HG03521 (cell line): ENCODE data around the gene PREX1.

Source experiments
- ATAC-seq: cut with Tn5 transposase; IDR thresholded peaks from one replicate; pipeline ENCODE4 v1.9.1; 2021; ENCODE audit warnings: mild to moderate bottlenecking, moderate library complexity; ENCODE audit not compliant: unreplicated experiment

Gene PREX1

DNA sequence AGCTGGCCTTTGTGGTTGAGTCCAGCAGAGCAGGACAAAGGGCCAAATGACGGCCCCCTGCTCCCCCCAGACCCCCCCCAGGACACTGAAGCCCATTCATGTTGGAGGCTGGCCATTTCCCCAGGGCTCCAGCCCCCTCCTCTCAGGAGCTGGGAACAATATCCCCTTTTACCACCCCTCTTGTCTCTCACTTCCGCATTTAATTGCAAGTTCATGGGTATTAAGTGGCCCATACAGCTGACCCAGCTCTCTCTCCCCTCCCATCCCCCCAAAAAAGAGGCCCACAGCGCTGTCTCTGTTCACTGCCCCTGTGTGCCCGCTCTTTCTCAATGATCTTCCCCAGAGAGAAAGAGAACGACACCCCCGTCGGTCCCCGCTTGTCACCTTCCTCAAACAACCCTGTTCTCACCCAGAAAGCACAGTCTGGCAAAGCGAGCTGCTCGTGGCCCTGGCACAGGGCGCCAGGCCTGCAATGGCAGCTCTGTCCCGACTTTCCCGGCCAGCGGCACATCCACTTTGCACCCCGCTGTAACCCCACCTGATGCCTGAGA, 30.4 kb downstream of the PREX1 start:
- ATAC-seq: no peak

DNA sequence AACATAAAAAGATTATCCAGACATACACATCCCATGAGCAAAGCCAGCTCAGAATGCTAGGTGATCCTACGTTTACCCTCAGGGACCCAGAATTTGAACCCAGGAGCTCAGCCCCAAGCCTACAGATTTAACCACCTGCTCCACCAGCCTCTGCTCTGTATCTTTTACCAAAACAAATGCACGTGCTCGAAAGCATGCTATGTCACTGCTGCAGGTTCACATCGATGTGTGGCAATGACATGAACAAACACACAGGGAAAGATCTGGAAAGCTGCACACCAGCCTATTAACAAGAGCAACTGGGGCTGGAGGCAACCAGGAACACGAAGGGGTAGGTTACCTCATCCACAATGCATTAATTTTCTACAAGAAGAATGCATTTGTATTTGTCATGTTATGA, 32.1 kb downstream of the PREX1 start:
- no peak for ATAC-seq

DNA sequence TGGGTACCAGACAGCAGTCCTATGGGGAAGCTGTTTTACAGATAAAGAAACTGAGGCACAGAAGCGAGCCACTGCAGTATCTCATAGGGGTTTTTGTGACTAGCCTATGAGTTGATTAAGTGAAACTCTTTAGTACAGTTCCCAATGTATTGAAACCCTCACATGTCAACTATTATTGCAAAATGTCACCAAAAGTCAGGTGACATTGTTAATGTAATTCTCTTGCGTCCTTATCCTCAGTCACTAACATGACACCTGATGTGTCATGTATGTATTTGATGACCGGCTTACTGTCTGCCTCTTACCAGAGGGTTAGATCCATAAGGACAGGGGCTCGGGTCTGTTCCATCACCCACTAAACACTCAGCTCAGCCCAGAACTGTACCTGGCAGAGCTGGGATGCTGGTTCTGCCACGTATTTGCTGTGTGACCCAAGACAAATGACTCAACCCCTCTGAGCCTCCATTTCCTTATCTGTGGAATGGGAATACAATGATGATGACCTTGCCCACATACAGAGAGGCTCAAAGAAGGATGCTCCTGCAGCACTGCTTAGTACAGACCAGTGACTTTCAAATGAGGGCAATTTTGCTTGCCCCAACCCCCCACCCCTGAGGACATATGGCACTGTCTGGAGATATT, 32.9 kb downstream of the PREX1 start:
- ATAC-seq: no peak

DNA sequence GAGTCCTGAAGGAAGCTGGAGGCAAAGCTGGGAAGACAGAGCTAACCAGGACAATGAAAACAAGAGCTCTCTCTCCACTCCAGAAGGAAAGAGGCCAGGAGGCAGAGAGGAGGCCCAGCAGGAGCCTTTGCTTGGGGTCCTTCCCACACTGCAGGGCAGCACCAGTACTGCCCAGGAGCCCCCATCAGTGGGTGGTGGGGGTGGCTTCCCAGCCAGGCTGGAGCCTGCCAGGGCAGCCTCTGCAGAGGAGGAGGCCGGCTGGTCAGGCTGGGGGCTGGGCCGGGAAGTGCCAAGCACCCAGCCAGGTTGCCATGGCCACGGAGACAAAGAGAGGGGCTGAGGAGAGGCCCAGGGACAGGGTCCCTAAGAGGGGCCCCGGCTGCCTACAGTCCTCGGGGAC, 33.4 kb downstream of the PREX1 start:
- no peak for ATAC-seq

DNA sequence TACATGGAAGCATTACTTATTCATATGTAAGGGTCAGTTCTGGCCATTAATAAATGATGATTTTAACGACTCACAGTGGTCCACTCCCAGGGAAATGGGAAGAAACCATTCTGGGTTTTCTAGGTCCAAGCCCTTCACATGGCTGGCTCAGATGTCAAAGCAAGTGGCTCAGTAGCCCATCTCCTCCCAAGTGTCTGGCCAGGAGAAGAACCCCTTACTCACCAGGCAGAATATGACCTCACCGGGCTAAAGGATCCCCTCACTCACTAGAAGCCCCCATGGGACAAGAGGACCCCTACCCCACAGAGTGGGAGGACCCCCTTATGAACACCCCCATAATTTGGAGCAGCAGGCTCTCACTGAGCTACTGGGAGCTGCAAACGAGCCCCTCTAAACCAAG, 34.0 kb downstream of the PREX1 start:
- ATAC-seq: no peak

DNA sequence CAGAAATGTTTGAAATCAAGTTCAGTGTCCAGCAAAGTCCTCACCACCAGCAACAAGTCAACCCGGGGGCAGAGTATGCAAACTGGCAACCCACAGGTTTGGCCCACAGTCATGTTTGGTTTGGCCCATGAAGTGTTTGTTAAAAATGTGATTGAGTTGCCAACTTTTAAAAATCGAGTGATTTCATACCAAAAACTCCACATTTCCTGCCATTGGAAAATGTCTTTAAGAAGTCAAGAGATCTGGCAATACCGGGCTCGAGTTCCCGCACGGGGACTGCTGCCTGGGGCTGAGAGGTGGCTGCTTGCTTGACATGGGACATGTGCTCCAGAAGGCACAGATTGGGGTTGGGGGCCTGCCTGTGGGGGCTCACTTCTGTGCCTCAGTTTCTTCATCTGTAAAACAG, 36.1 kb downstream of the PREX1 start:
- no peak for ATAC-seq

DNA sequence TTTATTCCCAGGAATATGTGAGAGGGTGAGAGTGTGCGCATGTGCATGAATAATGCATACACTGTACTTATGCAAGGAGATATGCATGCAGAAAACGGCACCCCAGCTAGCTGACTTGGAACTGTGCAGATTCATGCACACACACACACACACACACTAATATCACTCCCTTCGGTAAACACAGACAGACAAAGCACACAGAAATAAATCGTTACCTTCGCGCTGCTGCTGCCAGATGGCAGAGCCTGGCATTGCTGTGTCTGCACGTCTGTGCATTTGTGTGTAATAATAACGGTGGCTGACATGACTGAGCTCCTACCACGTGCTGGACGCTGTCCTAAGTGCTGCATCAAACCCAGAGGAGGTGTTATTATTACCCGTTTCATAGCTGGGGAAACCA, 36.8 kb downstream of the PREX1 start:
- no peak for ATAC-seq

DNA sequence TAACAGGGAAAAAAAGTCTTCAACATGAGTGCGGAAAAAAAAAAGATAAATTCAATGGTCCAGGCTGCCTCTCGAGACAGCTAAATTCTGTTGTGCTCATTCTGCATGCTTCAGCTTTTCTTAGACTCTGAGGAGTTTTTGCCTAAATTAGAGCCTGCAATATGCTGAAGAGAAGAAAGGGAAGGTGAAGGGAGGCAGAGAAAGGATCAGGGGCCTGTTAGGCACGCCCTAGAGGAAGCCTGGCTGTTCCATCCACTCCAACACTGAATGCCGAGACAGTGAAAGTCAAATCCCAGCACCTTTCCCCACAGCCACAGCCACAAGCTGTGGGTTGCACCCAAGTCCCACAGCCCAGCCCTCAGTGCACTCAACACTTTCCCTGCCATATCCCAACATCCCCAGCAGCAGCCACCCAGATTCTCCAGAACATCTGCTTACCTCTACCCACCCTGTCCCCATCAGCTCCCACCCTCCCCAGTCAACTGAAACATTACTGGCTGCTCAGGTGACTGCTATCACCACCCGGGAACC, 37.3 kb downstream of the PREX1 start:
- ATAC-seq: no peak

DNA sequence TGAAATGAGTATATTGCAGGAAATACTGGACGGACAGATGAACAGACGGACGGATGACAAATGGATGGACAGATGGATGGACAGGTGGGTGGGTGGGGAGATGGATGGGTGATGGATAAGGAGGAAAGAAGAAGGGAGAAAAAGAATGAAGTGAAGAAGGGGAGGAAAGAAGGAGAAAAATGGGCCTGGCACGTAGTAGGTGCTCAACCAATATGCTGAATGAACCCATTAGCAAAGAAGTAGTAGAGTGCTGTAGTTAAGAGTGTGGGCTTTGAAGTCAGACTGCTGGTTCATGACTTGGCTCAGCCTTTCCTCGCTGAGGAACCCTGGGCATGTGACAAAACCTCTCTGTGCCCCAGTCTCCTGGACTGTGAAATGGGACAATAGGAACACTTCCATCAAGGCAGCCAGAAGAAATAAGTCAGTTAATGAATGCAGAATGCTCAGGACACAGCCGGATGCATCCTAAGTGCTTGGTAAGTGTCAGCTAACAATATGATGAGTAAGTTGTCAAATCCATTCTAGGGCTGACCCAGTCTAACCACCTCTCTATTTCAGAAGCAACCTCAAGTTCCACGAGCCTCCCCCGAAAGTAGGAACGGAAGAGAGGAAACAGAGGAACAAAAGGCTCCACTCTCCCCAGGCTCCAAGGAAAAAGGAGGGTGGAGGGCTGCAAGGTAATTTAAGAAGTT, 37.9 kb downstream of the PREX1 start:
- no peak for ATAC-seq

DNA sequence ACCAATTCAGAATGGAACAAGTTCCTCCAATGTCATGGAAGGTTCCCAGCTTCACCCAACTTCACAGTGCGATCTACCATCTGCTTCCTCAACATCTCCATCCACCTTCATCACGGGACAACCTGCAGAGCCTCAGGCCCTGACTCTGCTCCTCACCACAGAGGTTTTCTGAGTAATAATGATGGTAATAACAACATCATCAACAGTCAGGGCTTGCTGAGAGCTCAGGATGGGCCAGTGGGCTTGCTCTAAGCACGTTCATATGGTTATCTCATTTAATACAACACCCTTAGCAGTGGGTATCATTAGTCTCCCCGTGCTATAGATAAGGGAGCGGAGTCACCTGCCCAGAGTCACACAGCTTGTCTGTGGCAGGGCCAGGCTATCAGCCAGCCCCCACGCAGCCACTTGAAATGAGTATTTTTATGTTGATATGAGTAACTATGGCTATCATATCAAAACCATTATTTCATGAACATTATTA, 38.6 kb downstream of the PREX1 start:
- ATAC-seq: no peak

DNA sequence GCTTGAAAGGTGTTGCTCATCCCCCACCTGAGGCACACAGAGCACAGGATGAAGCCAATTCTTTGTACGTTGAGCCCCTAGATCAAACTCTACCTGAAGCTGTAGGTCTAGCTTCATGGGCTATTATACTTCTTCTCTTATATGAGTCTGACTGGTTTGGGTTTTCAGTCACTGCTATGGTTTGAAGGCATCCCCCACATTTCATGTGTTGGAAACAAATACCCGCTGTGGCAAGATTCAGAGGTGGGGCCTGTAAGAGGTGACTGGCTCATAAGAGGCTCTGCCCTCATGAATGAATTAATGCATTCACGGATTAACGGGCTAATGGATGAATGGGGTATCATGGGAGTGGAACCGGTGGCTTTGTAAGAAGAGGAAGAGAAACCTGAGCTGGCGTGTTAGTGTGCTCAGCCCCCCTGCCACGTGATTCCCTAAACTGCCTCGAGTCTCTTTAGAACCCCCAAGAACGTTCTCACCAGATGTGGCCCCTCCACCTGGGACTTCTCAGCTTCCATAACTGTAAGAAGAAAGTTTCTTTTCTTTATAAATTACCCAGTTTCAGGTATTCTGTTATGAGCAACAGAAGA, 39.2 kb downstream of the PREX1 start:
- peak; percentile 50 for ATAC-seq

DNA sequence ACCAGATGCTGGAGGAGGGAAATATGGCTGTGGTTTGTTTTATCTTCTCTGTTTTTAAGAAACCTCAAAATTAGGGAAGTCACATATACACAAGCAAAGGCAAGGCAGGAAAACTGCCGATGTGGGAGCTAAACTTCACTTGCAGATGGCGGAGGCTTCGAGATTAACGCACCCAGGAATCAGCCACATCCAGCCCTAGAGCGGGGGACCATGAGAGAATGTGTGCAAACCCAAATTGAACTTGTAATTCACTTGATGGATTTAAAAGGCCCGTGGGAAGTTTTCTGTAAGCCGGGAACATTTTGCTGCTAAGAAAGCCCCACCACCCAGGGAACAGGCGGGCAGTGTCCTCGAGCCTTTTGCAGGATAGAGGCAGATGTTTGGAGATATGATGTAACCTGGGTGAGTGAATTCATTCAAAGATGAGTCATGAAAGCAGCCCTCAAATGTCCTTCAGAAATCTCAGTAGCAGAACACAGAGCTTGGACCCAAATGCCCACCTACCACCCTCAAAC, 39.9 kb downstream of the PREX1 start:
- no peak for ATAC-seq

DNA sequence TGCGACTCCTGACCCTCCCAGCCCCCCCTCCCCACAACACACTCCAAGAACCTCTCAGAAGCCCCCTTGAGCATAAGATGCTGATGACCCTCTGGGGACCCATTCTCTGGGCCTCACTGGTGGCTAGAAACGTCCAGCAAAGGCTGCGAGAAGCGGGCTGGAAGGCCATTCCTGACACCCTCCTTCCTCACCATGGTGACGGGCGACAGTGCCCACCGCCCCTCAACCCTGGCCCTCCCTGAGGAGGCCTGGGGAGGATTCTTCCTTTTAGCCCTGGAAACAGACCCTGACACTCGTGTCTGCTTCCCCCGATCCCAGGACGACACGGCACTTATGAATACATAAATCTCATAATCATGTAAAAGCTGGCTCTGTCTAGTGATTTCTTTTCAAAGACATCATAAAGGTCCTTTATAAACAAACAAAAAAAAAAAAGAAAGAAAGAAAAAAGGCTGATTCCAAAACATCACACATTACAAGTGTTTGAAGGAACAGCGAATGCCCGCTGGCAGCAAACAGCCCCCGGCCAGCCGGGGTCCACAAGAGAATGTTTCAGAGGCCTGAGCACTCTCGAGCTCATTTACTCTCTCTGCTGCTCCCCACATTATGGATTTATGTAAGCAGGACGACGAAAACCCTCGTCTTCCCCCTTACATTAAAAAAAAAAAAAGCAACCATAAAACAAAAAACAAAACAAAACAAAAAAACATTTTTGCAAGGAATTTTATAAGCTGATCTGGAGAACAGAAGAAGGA, 40.7 kb downstream of the PREX1 start:
- ATAC-seq: no peak

DNA sequence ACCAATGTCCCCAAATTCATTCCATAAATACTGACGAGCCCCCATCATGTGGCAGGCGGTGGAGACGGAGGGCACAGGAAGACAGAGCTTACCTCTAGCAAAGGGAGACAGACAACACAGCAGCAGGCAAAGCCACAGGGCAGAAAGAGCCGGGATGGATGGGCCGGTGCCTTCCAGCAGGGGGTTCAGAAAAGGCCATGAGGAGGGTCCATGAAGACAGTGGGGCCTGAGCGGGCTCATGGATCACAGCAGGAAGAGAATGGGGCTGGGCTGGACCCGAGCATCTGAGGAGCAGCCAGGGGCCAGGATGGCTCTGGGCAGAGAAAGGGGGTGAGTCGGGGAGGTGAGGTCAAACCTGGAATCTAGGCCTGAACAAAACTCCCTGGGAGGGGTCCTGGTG, 42.0 kb downstream of the PREX1 start:
- ATAC-seq: no peak

DNA sequence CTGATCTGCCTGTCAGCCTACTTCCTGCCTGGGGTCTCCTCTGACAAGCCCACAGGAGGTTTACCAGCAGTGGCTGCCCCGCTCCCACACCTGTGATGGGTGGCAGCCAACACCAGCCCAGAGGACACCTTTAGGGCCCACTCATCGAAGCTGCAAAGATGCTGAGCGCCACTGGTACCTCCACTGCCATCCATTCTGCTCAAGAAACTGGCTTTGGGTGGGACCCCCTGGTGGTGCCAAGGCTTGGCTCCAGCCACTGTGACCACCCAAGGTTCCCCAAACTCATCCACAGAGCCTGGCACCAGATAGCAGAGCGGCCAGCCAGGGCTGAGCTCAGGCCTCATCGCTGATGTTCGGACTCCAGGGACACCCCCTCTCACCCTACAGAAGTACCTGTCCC, 42.5 kb downstream of the PREX1 start:
- ATAC-seq: no peak

DNA sequence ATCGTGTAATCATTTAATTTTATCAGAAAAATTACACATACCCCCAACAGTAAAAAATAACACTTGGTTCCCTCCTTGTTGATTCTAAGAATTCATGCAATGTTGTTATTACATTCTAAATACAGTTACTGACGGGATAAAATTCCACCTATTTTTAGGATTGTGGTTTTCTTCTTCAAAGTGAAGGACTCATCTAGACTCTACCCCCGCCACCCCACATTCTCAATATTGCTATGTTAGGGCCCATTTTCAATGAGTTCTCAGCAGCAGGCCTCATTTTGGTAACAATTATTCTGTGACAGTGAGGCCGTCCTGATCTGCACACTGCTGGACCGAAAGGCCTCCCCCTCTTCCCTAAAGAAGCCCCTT, 43.5 kb downstream of the PREX1 start:
- no peak for ATAC-seq

DNA sequence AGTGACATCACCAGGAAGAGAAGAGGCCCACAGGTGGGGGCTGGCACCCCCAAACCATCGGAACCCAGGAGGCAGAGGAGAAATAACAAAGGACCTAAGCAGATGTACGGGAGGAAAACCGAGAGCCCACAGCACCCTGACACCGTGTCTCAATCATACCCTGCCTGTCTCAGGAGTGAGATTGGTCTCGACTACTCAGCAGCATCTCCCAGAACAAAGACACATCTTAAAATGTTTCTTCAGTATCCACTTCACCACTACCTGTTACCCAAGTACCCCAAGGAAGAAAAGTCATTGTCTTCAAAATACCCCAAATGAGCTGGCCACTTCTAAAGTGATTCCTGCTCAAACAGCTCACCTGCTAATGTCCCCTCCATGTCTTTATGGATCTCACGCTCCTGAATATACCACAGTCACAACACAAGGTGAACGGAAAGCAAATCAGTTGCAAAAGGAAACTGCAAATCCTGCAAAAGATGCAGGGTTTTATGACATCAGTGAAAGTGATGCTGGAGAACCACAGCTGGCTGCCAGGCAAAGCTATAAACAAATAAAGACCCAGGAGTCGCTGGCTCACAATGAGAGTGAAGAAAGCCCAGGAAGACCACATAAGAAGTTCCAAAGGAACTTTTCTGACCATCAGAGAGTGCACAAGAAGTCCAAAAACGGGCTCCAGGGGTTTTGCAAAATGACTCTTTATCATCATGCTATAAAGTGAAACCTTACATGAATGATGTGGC, 44.1 kb downstream of the PREX1 start:
- no peak for ATAC-seq

DNA sequence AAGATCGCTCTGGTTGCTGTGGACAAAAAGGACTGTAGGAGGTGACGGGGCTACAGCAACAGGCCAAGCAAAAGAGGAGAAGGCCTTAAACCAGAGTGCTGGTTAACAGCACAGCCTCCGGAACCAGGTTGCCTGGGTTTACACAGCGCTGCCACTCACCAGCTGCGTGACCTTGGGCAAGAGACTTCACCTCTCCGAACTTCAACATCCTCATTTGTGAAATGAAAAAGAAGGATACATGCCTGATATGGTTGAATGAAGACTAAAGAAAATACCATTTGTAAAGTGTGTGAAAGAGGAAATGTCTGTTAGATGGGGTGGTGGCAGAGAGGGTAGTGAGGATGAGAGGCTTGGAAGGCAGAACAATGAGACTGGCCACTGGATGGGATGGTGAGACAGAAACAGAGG, 44.9 kb downstream of the PREX1 start:
- ATAC-seq: no peak

DNA sequence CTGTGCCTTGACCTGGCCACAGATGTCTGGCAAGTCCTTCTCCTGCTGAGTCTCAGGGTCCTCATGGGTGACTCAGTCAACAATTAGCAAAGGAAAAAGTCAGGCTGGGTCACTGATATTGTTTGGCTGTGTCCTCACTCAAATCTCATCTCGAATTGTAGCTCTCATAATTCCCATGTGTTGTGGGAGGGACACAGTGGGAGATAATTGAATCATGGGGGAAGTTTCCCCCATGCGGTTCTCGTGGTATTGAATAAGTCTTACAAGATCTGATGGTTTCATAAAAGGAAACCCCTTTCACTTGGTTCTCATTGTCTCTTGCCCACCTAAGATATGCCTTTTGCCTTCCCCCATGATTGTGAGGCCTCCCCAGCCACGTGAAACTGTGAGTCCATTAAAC, 45.7 kb downstream of the PREX1 start:
- no peak for ATAC-seq

DNA sequence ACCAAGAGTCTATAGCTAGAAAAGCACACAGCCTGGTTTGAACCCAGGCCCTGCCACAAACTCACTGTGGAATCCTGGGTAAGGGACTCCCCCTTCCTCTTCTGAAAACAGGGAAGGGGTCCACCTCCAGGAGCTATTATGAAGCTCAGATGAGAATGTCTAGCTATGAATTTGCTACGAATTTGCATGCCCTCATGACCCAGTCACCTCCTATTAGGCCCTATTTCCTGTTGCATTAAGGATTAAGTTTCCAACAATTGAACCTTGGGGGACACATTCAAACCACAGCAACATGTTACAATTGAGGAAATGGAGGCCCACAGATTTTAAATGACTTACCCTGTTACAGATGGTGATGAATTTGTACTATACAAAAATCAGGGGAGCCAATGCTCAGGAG, 46.2 kb downstream of the PREX1 start:
- ATAC-seq: no peak
